Measurements from ENCODE around the gene RAB33A. TPM values are rescaled to one million over a fixed set of nuclear protein-coding genes. Genes with fewer than 3 reads are reported as not detected.

The RAB33A gene
- total and polyA plus RNA-seq, 2 of the 4 experiments (the other 2 are of a cell fraction), result 1.6 to 1.8 TPM

- no peak overlapping the region for H3K9ac ChIP-seq (ENCODE audit: low read depth, low read length)
- TF ChIP-seq CHD1 (IDR thresholded peaks at IDR 0.05; ENCODE audit: low read depth, low read length) (no peak), BHLHE40 (IDR thresholded peaks at IDR 0.05; ENCODE audit: low read depth, low read length) (no peak), MXI1 (IDR thresholded peaks at IDR 0.05; ENCODE audit: borderline replicate concordance, low read depth, low read length) (no peak), CTCF (conservative IDR thresholded peaks at IDR 0.05; ENCODE audit: low read depth, low read length) (no peak)
- no peak overlapping the region for H2AFZ ChIP-seq (replicated peaks; ENCODE audit: low read length, poor library complexity)
- H3K9me3 ChIP-seq (ENCODE audit: control insufficient read depth, insufficient read depth, low read length), result no peaks in the 10 kb centered on the region
- no TSS peak for BruUV-seq (replicated peaks)
- ATAC-seq (ENCODE audit: low read depth) (no peak), DNase-seq (no peak)
- peaks cover 7% of the 10 kb centered on the region; the same call in 1 of the 2 replicates for H3K36me3 ChIP-seq (ENCODE audit: control insufficient read depth, insufficient read depth, low read length)
- no peak overlapping the region for H2BK15ac ChIP-seq (ENCODE audit: low read depth, low read length)
- no peak overlapping the region for H3K23ac ChIP-seq (ENCODE audit: low read depth, low read length)
- H2BK5ac ChIP-seq (ENCODE audit: low read depth, low read length, poor library complexity, severe bottlenecking), result no peak overlapping the region
- H2AK9ac ChIP-seq (replicated peaks; ENCODE audit: low read depth, low read length, poor library complexity), result no peak overlapping the region
- no peak overlapping the region for H3K4me2 ChIP-seq (ENCODE audit: low read depth, low read length)
- H4K20me1 ChIP-seq (ENCODE audit: insufficient read depth, low read length), result no peaks in the 10 kb centered on the region
- H3K79me1 ChIP-seq (ENCODE audit: low read depth in 1 of 2, low read length in 2 of 2), result no peaks in the 10 kb centered on the region
- no peak overlapping the region for H4K5ac ChIP-seq (ENCODE audit: low read depth, low read length)
- H3K18ac ChIP-seq (ENCODE audit: low read depth, low read length), result no peak overlapping the region
- intact Hi-C loops (cut with micrococcal nuclease), result no loop called here
- no peak overlapping the region for H3K4ac ChIP-seq (ENCODE audit: low read depth, low read length)
- H2BK20ac ChIP-seq (ENCODE audit: low read depth, low read length), result no peak overlapping the region
- 50% methylated on average over 1 of the region's 4 CpGs; no CpG with 5 or more reads in 1 of the 2 experiments for WGBS, 2 experiments (ENCODE audit: extremely low coverage in 2 of 2, insufficient read length in 1 of 2)
- in situ Hi-C loops (cut with MboI; ENCODE audit: low sequenced_read_pairs), result no loop called here
- no peaks in the 10 kb centered on the region for H3K27me3 ChIP-seq (ENCODE audit: control insufficient read depth, insufficient read depth, low read length)
- H3K27ac ChIP-seq (ENCODE audit: insufficient read depth, low read length), result no peak overlapping the region
- H4K91ac ChIP-seq (ENCODE audit: insufficient read depth, low read depth, low read length), result no peak overlapping the region
- no peaks in the 10 kb centered on the region for H3K9me1 ChIP-seq (ENCODE audit: insufficient read depth, low read length)
- no peak overlapping the region for H2AK5ac ChIP-seq (ENCODE audit: low read depth, low read length)
- dilution Hi-C loops (cut with HindIII; ENCODE audit: low sequenced_read_pairs, unreplicated experiment), result no loop called here
- CTCF ChIA-PET, result no interaction called here
- POLR2A ChIA-PET (ENCODE audit: unreplicated experiment), result no interaction called here
- H3K56ac ChIP-seq (ENCODE audit: extremely low read depth, insufficient read depth, low read length), result no peak overlapping the region
- H2BK120ac ChIP-seq (ENCODE audit: low read depth, low read length), result no peak overlapping the region
- H3K4me1 ChIP-seq (ENCODE audit: control insufficient read depth, insufficient read depth, low read length), result no peaks in the 10 kb centered on the region
- no peak overlapping the region for H4K8ac ChIP-seq (ENCODE audit: low read depth in 2 of 2, low read length in 2 of 2)
- no peak overlapping the region for H3K4me3 ChIP-seq (ENCODE audit: insufficient read depth, low read depth, low read length)
- no peak overlapping the region for H3K14ac ChIP-seq (replicated peaks; ENCODE audit: low read depth, low read length)
Observed at GRCh38 chrX:130211415-130212186, 39.8 kb downstream of the RAB33A start.

All from IMR-90 (cell line).